Keratinocyte (primary cell): ENCODE data around the gene CA7.

Experiments
- EZH2 ChIP-seq: IDR thresholded peaks from one replicate; pipeline ENCODE4 v1.6.1; 2012; ENCODE audit warnings: inconsistent platforms, mild to moderate bottlenecking, low read length, moderate library complexity
- TF ChIP-seq, protein P1 (sequence below), 3 experiments: IDR thresholded peaks in 1 of 3; conservative IDR thresholded peaks in 1 of 3; optimal IDR thresholded peaks in 1 of 3; 2 replicates in 2 of 3; 3 replicates in 1 of 3; pipeline versions ENCODE3 to v1.5.1; 2011; ENCODE audit warnings: low read length in 3 of 3, mild to moderate bottlenecking in 3 of 3, moderate library complexity in 2 of 3, control low read depth in 1 of 3, inconsistent platforms in 1 of 3; ENCODE audit not compliant: insufficient read depth in 2 of 3; ENCODE audit errors: extremely low read depth in 1 of 3

DNA sequence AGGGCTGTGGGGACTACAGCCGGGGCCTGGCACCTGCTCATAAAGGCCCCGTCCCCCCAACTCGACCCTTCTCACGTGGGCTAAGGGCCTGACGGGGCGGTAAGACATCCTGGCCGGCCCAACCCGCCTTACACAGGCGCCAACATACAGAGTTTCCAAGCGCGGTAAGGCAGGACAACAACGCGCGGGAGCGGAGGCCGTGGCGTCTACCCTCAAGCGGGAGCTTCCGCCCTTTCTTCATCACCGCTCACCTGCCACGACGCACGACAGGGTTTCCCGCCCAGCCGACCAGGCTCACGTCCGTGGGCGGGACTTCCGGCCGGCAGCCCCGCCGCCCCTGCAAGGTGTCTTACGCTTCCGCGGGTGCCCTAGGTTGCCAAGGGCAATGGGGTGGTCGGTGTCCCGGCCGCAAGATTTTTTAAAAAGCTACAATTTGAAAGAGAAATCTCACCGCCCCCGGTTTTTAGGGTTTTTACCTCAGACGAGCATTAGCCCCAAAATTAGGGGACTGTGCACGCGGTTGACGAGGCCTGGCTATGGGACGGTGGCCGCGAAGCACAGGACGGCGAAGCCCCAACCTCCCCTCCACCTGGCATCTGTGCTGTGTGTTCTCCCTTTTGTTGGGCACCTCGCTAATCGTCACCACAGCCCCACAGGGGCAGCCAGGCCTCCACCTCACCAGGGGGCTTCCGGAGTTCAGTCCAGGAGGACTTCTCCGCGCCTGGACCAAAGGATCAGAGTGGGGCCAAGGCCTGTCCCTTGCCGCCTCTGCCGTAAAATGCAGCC is 42.7 kb upstream of the CA7 start, which contains the start of gene TERB1:
- TF ChIP-seq, protein P1, sequence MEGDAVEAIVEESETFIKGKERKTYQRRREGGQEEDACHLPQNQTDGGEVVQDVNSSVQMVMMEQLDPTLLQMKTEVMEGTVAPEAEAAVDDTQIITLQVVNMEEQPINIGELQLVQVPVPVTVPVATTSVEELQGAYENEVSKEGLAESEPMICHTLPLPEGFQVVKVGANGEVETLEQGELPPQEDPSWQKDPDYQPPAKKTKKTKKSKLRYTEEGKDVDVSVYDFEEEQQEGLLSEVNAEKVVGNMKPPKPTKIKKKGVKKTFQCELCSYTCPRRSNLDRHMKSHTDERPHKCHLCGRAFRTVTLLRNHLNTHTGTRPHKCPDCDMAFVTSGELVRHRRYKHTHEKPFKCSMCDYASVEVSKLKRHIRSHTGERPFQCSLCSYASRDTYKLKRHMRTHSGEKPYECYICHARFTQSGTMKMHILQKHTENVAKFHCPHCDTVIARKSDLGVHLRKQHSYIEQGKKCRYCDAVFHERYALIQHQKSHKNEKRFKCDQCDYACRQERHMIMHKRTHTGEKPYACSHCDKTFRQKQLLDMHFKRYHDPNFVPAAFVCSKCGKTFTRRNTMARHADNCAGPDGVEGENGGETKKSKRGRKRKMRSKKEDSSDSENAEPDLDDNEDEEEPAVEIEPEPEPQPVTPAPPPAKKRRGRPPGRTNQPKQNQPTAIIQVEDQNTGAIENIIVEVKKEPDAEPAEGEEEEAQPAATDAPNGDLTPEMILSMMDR (optimal IDR thresholded peaks at IDR 0.05 in 1 of 3, IDR thresholded peaks at IDR 0.05 in 1 of 3, conservative IDR thresholded peaks at IDR 0.05 in 1 of 3; ENCODE audit: extremely low read depth in 1 of 3, insufficient read depth in 2 of 3, low read length in 3 of 3) = no peak
- TF ChIP-seq EZH2 = no peak
